SU-DHL-6 (cell line): ENCODE measurements around the gene PRDM12.

ENCODE experiments used
- H2AFZ ChIP-seq: fragments of 200-600 bp; sonication (generic); 2 replicates; pipeline ENCODE4 v1.6.1; 2014; ENCODE audit warnings: low read depth, mild to moderate bottlenecking, moderate library complexity, mixed read lengths, antibody characterized with exemption, low read length; ENCODE audit not compliant: severe bottlenecking
- H3F3A ChIP-seq: fragments of 200-600 bp; shearing (Covaris generic); 2 replicates; pipeline ENCODE4 v1.6.0; 2016; ENCODE audit warnings: antibody characterized with exemption, mild to moderate bottlenecking; ENCODE audit not compliant: insufficient read depth
- H3K27ac ChIP-seq: fragments of 200-600 bp; sonication (generic); 2 replicates; pipeline ENCODE4 v1.5.1; 2016; ENCODE audit warnings: low read depth, mild to moderate bottlenecking, low read length, moderate library complexity, mixed read lengths
- H3K27me3 ChIP-seq: fragments of 200-600 bp; sonication (generic), shearing (Covaris generic); 2 replicates; pipeline ENCODE4 v1.6.0; 2014; ENCODE audit warnings: mild to moderate bottlenecking, low read length
- H3K36me3 ChIP-seq: fragments of 200-600 bp; sonication (generic); 2 replicates; pipeline ENCODE4 v1.6.1; 2014; ENCODE audit warnings: mild to moderate bottlenecking, low read length, mixed read lengths
- H3K4me2 ChIP-seq: fragments of 300-600, 200-600 bp; shearing (Covaris generic), sonication (generic); 2 replicates; pipeline ENCODE4 v1.6.0; 2014; ENCODE audit warnings: low read length, low read depth, mild to moderate bottlenecking; ENCODE audit not compliant: poor library complexity, severe bottlenecking
- H3K4me3 ChIP-seq: fragments of 200-600 bp; sonication (generic); 2 replicates; pipeline ENCODE4 v1.5.1; 2014; ENCODE audit warnings: antibody characterized with exemption, low read length, mild to moderate bottlenecking, mixed read lengths; ENCODE audit not compliant: insufficient read depth, poor library complexity, severe bottlenecking
- H3K79me2 ChIP-seq: fragments of 200-600 bp; sonication (generic); 2 replicates; pipeline ENCODE4 v1.6.1; 2014; ENCODE audit warnings: mild to moderate bottlenecking, low read length, moderate library complexity; ENCODE audit not compliant: insufficient read depth
- H3K9ac ChIP-seq: fragments of 200-600 bp; sonication (generic); 2 replicates; pipeline ENCODE4 v1.7.0; 2014; ENCODE audit warnings: mild to moderate bottlenecking, low read length
- H3K9me2 ChIP-seq: fragments of 200-600 bp; sonication (generic); replicated peaks from 2 replicates; pipeline ENCODE4 v1.6.1; 2014; ENCODE audit warnings: low read length; ENCODE audit not compliant: insufficient read depth
- H3K9me3 ChIP-seq: fragments of 200-600 bp; sonication (generic); 2 replicates; pipeline ENCODE4 v1.6.1; 2014; ENCODE audit warnings: low read length, mixed read lengths; ENCODE audit not compliant: insufficient read depth
- H4K20me1 ChIP-seq: fragments of 200-600 bp; sonication (generic); 2 replicates; pipeline ENCODE4 v1.6.1; 2014; ENCODE audit warnings: low read depth, mild to moderate bottlenecking, antibody characterized with exemption, low read length, moderate library complexity, mixed read lengths
- CTCF ChIP-seq: fragments of 200-600 bp; sonication (generic); IDR thresholded peaks from one replicate; pipeline ENCODE4 v1.5.1; 2017; ENCODE audit warnings: antibody characterized with exemption, mild to moderate bottlenecking, low read length, moderate library complexity; ENCODE audit not compliant: insufficient read depth, poor library complexity, severe bottlenecking
- EZH2phosphoT487 ChIP-seq: fragments of 200-600 bp; sonication (generic), shearing (Covaris generic); conservative IDR thresholded peaks from 2 replicates; pipeline ENCODE4 v1.6.1; 2018; ENCODE audit warnings: mild to moderate bottlenecking, antibody characterized with exemption, low read length, moderate library complexity, mixed read lengths

The PRDM12 gene

GRCh38 chr9:130687615-130688014 is 23.2 kb downstream of the PRDM12 start:
- no peak overlapping the region for H3K4me2 ChIP-seq
- H3K9me2 ChIP-seq = no peaks in the 10 kb centered on the region
- H3K27me3 ChIP-seq = no peaks in the 10 kb centered on the region
- H3K27ac ChIP-seq = no peak overlapping the region
- H3K36me3 ChIP-seq = no peaks in the 10 kb centered on the region
- 0 out of 2 replicates have a peak, but pooled peaks cover 4% of the 10 kb centered on the region for H3K9me3 ChIP-seq
- TF ChIP-seq CTCF (no peak), EZH2phosphoT487 (no peak)
- H3K4me3 ChIP-seq = no peak overlapping the region
- H3F3A ChIP-seq = no peaks in the 10 kb centered on the region
- H3K9ac ChIP-seq = no peak overlapping the region
- H3K79me2 ChIP-seq = no peaks in the 10 kb centered on the region
- no peak overlapping the region for H2AFZ ChIP-seq
- H4K20me1 ChIP-seq = no peaks in the 10 kb centered on the region

GRCh38 chr9:130688072-130688471 is 23.7 kb downstream of the PRDM12 start:
- Histone ChIP-seq H3K27me3 (no peaks in the 10 kb centered on the region), H3F3A (no peaks in the 10 kb centered on the region), H2AFZ (no peak overlapping the region), H3K9me2 (no peaks in the 10 kb centered on the region), H3K4me3 (no peak overlapping the region), H3K9me3 (0 out of 2 replicates have a peak, but pooled peaks cover 4% of the 10 kb centered on the region), H3K79me2 (no peaks in the 10 kb centered on the region), H3K9ac (no peak overlapping the region), H3K4me2 (no peak overlapping the region), H3K36me3 (no peaks in the 10 kb centered on the region), H4K20me1 (no peaks in the 10 kb centered on the region), H3K27ac (no peak overlapping the region)
- TF ChIP-seq CTCF (no peak), EZH2phosphoT487 (no peak)

- H3K9me3 ChIP-seq = 0 out of 2 replicates have a peak, but pooled peaks cover 4% of the 10 kb centered on the region
- peaks cover 9% of the 10 kb centered on the region for H3K79me2 ChIP-seq
- H4K20me1 ChIP-seq = no peaks in the 10 kb centered on the region
- H3K4me2 ChIP-seq = no peak overlapping the region
- H3K27me3 ChIP-seq = no peaks in the 10 kb centered on the region
- no peak overlapping the region for H3K4me3 ChIP-seq
- H3K9me2 ChIP-seq = no peaks in the 10 kb centered on the region
- no peak for TF ChIP-seq EZH2phosphoT487
- no peak for TF ChIP-seq CTCF
- no peaks in the 10 kb centered on the region for H3K36me3 ChIP-seq
- no peak overlapping the region for H3K9ac ChIP-seq
- no peak overlapping the region for H2AFZ ChIP-seq
- no peak overlapping the region for H3K27ac ChIP-seq
- H3F3A ChIP-seq = no peaks in the 10 kb centered on the region
Observed at GRCh38 chr9:130689572-130689936, 25.2 kb downstream of the PRDM12 start.
